ENCODE data around the gene LRRC28. TPM values are rescaled to one million over a fixed set of nuclear protein-coding genes. Genes with fewer than 3 reads are reported as not detected.

The LRRC28 gene
- total RNA-seq = 10 to 100 TPM; 29.3 to 39.7 (median 34.8) TPM

- H3K4me3 ChIP-seq (ENCODE audit: low read depth, poor library complexity, severe bottlenecking) = peak within 1 kb of the TSS; percentile 73
- 1 to 2% methylated on average over 66 to 84 of the region's 90 CpGs for WGBS, 2 donors
- intact Hi-C loops (cut with DNase I; ENCODE audit: low total_unique reads) = no loop called here
- TF ChIP-seq POLR2A (IDR thresholded peaks at IDR 0.05) = peak in 1 of 2 donors; percentile 69
- TF ChIP-seq, protein P1, sequence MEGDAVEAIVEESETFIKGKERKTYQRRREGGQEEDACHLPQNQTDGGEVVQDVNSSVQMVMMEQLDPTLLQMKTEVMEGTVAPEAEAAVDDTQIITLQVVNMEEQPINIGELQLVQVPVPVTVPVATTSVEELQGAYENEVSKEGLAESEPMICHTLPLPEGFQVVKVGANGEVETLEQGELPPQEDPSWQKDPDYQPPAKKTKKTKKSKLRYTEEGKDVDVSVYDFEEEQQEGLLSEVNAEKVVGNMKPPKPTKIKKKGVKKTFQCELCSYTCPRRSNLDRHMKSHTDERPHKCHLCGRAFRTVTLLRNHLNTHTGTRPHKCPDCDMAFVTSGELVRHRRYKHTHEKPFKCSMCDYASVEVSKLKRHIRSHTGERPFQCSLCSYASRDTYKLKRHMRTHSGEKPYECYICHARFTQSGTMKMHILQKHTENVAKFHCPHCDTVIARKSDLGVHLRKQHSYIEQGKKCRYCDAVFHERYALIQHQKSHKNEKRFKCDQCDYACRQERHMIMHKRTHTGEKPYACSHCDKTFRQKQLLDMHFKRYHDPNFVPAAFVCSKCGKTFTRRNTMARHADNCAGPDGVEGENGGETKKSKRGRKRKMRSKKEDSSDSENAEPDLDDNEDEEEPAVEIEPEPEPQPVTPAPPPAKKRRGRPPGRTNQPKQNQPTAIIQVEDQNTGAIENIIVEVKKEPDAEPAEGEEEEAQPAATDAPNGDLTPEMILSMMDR (IDR thresholded peaks at IDR 0.05) = no peak
- peak; percentile 98 to 99 for DNase-seq (ENCODE audit: low spot score in 2 of 2)
These were observed at the start of gene LRRC28 for GRCh38 chr15:99250857-99251841. TSS of gene LRRC28 (plus strand) at chr15:99251481. CDS start at chr15:99255958, 4,477 bp downstream.

- no peak for DNase-seq (ENCODE audit: low spot score in 2 of 2)
- H3K4me3 ChIP-seq (ENCODE audit: low read depth, poor library complexity, severe bottlenecking) = no peak overlapping the region
- TF ChIP-seq, protein P1 (IDR thresholded peaks at IDR 0.05) = no peak
- no peak for TF ChIP-seq POLR2A (IDR thresholded peaks at IDR 0.05)
- intact Hi-C loops (cut with DNase I; ENCODE audit: low total_unique reads) = no loop called here
- WGBS, 2 donors = 51 to 76% methylated on average over 2 of the region's 2 CpGs
These were observed 49.1 kb upstream of the LRRC28 start for GRCh38 chr15:99202176-99202552.

DNA sequence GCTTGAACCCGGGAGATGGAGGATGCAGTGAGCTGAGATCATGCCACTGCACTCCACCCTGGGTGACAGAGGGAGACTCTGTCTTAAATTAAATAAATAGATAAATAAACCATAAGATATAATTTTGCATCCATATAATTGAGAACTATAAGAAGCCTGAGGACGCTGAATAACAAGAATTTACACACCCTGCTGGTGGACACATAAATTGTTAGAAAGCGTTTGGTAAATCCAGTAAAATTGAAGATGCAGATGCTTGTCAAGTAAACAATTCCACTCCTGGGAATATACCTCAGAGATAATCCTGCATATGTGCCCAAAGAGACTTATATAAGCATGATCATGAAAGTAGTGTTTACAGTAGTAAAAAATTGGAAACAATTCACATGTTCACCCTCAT lies 43.6 kb upstream of the LRRC28 start:
- H3K4me3 ChIP-seq (ENCODE audit: low read depth, poor library complexity, severe bottlenecking) = no peak overlapping the region
- DNase-seq (ENCODE audit: low spot score in 2 of 2) = no peak
- no peak for TF ChIP-seq POLR2A (IDR thresholded peaks at IDR 0.05)
- TF ChIP-seq, protein P1 (IDR thresholded peaks at IDR 0.05) = no peak
- intact Hi-C loops (cut with DNase I; ENCODE audit: low total_unique reads) = no loop called here
- WGBS, 2 donors = 86 to 89% methylated on average over 3 of the region's 3 CpGs

DNA sequence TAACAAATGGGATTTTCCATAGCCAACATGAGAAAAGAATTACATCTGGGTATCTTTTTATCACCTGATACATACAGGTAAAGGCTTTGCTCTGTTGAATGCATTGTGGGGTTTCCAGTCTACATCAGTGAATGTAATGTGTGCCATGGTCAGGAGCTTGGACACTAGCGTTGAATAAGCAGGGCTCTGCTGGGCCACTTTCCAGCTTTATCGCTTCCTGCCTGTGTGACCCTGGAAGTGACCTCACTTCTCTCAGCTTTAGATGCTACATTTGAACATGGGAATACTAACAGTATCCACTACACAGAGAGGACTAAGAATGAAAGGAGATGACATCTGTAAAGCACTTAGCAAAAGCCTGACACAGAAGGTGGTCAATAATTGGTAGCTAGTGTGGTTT lies 42.0 kb upstream of the LRRC28 start:
- H3K4me3 ChIP-seq (ENCODE audit: low read depth, poor library complexity, severe bottlenecking) = no peak overlapping the region
- TF ChIP-seq, protein P1 (IDR thresholded peaks at IDR 0.05) = no peak
- TF ChIP-seq POLR2A (IDR thresholded peaks at IDR 0.05) = no peak
- intact Hi-C loops (cut with DNase I; ENCODE audit: low total_unique reads) = no loop called here
- DNase-seq (ENCODE audit: low spot score in 2 of 2) = no peak
- 76 to 78% methylated on average over 2 of the region's 2 CpGs for WGBS, 2 donors

DNA sequence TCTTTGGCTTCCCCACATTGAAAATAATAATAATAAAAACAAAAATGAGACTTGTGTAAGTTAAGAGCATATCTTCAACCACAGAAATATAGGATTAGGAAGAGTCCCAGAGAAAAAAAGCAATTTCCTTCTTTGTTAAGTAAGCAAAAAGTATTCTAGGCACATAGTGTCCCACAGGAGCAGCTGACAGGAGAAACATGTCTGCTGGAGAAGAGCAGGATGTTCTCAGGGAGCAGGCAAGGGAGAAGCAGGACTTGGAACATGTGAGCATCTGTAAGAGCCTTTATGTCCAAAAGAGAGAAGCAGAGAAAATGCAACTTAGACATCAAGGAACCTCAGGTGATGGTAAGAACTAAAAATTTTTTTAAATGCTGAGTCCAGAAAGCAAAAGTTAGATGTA lies 40.9 kb upstream of the LRRC28 start:
- no peak for TF ChIP-seq POLR2A (IDR thresholded peaks at IDR 0.05)
- TF ChIP-seq, protein P1 (IDR thresholded peaks at IDR 0.05) = no peak
- DNase-seq (ENCODE audit: low spot score in 2 of 2) = no peak
- H3K4me3 ChIP-seq (ENCODE audit: low read depth, poor library complexity, severe bottlenecking) = no peak overlapping the region
- intact Hi-C loops (cut with DNase I; ENCODE audit: low total_unique reads) = loop anchor here (5.0 kb wide), 1 partner anchor 108 kb away; no protein-coding TSS in a partner anchor

Data from lower leg skin (tissue), 4 donors.